ENCODE results near the gene PARVB. TPM values are rescaled to one million over a fixed set of nuclear protein-coding genes. Genes with fewer than 3 reads are reported as not detected.

PARVB gene
- total and polyA plus RNA-seq, 2 of the 8 experiments (the other 6 are each of a cell fraction or from before 2014, with no cell fraction given), result 14.5 to 18.6 TPM

DNA sequence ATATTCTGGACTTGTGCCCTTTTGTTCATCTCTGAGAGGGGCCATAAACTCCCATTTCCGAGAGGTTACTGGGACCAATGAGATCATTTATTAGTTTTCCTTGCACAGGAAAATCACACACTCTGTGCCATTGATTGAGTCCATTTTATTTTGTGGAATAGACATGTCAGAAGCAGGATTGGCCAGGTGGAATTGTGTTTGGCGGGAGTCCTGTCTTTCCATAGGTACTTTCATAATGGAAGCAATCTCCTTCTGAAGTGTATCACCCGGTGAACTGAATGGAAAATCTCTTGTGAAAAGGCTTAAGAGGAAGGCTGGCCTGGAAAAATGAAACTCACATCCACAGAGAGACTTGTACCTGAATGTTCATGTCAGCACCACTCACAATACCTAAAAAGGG is 93.6 kb downstream of the PARVB start:
- POLR2A ChIA-PET (ENCODE audit: partially characterized antibody), result no interaction called here
- H3K36me3 ChIP-seq (ENCODE audit: control insufficient read depth in 2 of 4, insufficient read depth in 4 of 4, low read length in 3 of 4), result no peaks in the 10 kb centered on the region
- H2BK20ac ChIP-seq (ENCODE audit: low read length), result no peak overlapping the region
- no peak overlapping the region for H3K14ac ChIP-seq (ENCODE audit: insufficient read length)
- TF ChIP-seq CHD2 (IDR thresholded peaks at IDR 0.05; ENCODE audit: low read length) (no peak), HDAC6 (IDR thresholded peaks at IDR 0.05; ENCODE audit: low read depth, low read length) (no peak), POLR2AphosphoS5 (IDR thresholded peaks at IDR 0.05; ENCODE audit: low read depth, low read length) (no peak), RFX5 (IDR thresholded peaks at IDR 0.05; ENCODE audit: borderline replicate concordance, low read depth, low read length) (no peak), TCF12 (IDR thresholded peaks at IDR 0.05; ENCODE audit: low read depth, low read length) (no peak)
- no peak overlapping the region for H2BK5ac ChIP-seq (ENCODE audit: low read depth, low read length)
- FAIRE-seq, result no peak
- no peak overlapping the region for H3K4me2 ChIP-seq (ENCODE audit: insufficient read depth in 1 of 2, low read depth in 2 of 2, low read length in 2 of 2)
- H3K79me2 ChIP-seq (ENCODE audit: control insufficient read depth in 1 of 2, insufficient read depth in 2 of 2, low read length in 2 of 2), result no peaks in the 10 kb centered on the region
- H4K20me1 ChIP-seq (replicated peaks in 1 of 2; ENCODE audit: control insufficient read depth in 1 of 2, insufficient read depth in 2 of 2, low read length in 2 of 2), result no peaks in the 10 kb centered on the region
- no peak for DNase-seq (ENCODE audit: low read depth in 1 of 2, low spot score in 2 of 2)
- H4K5ac ChIP-seq (ENCODE audit: insufficient read length, low read depth, low read length), result no peak overlapping the region
- no peaks in the 10 kb centered on the region; a peak in 1 of 7 replicates for H3K27me3 ChIP-seq (replicated peaks in 1 of 4; ENCODE audit: control insufficient read depth in 3 of 4, extremely low read depth in 1 of 4, insufficient read depth in 3 of 4, low read length in 3 of 4)
- no peak overlapping the region for H3K23ac ChIP-seq (ENCODE audit: insufficient read length)
- no peaks in the 10 kb centered on the region for H3K79me1 ChIP-seq (ENCODE audit: low read depth, low read length)
- no peak overlapping the region for H2AFZ ChIP-seq (ENCODE audit: low read length)
- no peaks in the 10 kb centered on the region for H3K23me2 ChIP-seq (ENCODE audit: low read depth, low read length)
- H2BK15ac ChIP-seq (ENCODE audit: low read length), result no peak overlapping the region
- no peak overlapping the region for H3K18ac ChIP-seq (ENCODE audit: extremely low read depth, low read length)
- H2BK120ac ChIP-seq (replicated peaks; ENCODE audit: low read depth, low read length), result no peak overlapping the region
- WGBS, 2 experiments (ENCODE audit: extremely low coverage in 1 of 2, insufficient coverage in 1 of 2, insufficient read length in 1 of 2, insufficient replicate concordance in 2 of 2, low coverage in 1 of 2, low lambda C conversion rate in 2 of 2, missing lambda C conversion rate in 1 of 2), result 76% methylated on average over 3 of the region's 3 CpGs; no CpG with 5 or more reads in 1 of the 2 experiments
- H4K8ac ChIP-seq (ENCODE audit: extremely low read depth, insufficient read depth, low read length), result no peak overlapping the region
- H4K91ac ChIP-seq (replicated peaks; ENCODE audit: insufficient read length, low read length), result no peak overlapping the region
- CTCF ChIA-PET (ENCODE audit: partially characterized antibody), result interaction anchor here (0.6 to 1.9 kb wide), 4 partner anchors 32 to 1338 kb away, joined by 3 to 8 read pairs (median 5); no protein-coding TSS in a partner anchor
- H3K4me1 ChIP-seq (replicated peaks in 1 of 4; ENCODE audit: control insufficient read depth in 3 of 4, insufficient read depth in 4 of 4, low read length in 3 of 4), result no peaks in the 10 kb centered on the region
- no peak overlapping the region for H3K56ac ChIP-seq (replicated peaks; ENCODE audit: insufficient read length, low read depth, low read length)
- H3K27ac ChIP-seq (ENCODE audit: low read depth, low read length), result no peak overlapping the region
- H3K9me3 ChIP-seq (ENCODE audit: insufficient read depth in 2 of 2, low read depth in 1 of 2, low read length in 1 of 2), result no peaks in the 10 kb centered on the region
- H3K9ac ChIP-seq (replicated peaks in 1 of 4; ENCODE audit: extremely low read depth in 1 of 4, low read depth in 3 of 4, low read length in 3 of 4), result no peak overlapping the region
- H2BK12ac ChIP-seq (ENCODE audit: low read depth, low read length), result no peak overlapping the region
- no peak overlapping the region for H2AK5ac ChIP-seq (ENCODE audit: low read depth, low read length)
- H3K4me3 ChIP-seq (ENCODE audit: extremely low read depth in 1 of 4, insufficient read depth in 2 of 4, low read depth in 3 of 4, low read length in 4 of 4), result no peak overlapping the region
- no peak overlapping the region for H3K4ac ChIP-seq (replicated peaks; ENCODE audit: insufficient read length, low read depth, low read length)
